Endothelial cell (in vitro differentiated cells): ENCODE measurements around the gene TM4SF18. TPM values are rescaled to one million over a fixed set of nuclear protein-coding genes. Genes with fewer than 3 reads are reported as not detected.

ENCODE experiments used
- DNase-seq: peaks from one replicate; pipeline ENCODE4 v3.0.0; 2021; ENCODE audit warnings: low spot score
- H3K27ac Mint-ChIP-seq: one replicate; pipeline ENCODE4 v1.8.0; 2021; ENCODE audit warnings: mixed read lengths, inconsistent platforms; ENCODE audit not compliant: unreplicated experiment
- H3K27me3 Mint-ChIP-seq: one replicate; pipeline ENCODE4 v1.8.0; 2021; ENCODE audit warnings: mild to moderate bottlenecking, moderate library complexity, mixed read lengths, inconsistent platforms; ENCODE audit not compliant: unreplicated experiment
- H3K36me3 Mint-ChIP-seq: one replicate; pipeline ENCODE4 v1.8.0; 2021; ENCODE audit warnings: mild to moderate bottlenecking, low read depth, mixed read lengths, inconsistent platforms; ENCODE audit not compliant: unreplicated experiment
- H3K4me1 Mint-ChIP-seq: one replicate; pipeline ENCODE4 v1.8.0; 2021; ENCODE audit warnings: mild to moderate bottlenecking, mixed read lengths, inconsistent platforms; ENCODE audit not compliant: unreplicated experiment
- H3K4me3 Mint-ChIP-seq: one replicate; pipeline ENCODE4 v1.8.0; 2021; ENCODE audit warnings: mild to moderate bottlenecking, mixed read lengths, inconsistent platforms; ENCODE audit not compliant: unreplicated experiment
- H3K9me3 Mint-ChIP-seq: one replicate; pipeline ENCODE4 v1.8.0; 2021; ENCODE audit warnings: mixed read lengths, inconsistent platforms; ENCODE audit not compliant: unreplicated experiment
- total RNA-seq: library from RNA; stranded (reverse); fragmentation: NEBNext Ultra II Directional; extraction: Animal tissue kit (Norgen Biotek cat#: 25700); gene quantifications from one replicate; pipeline ENCODE4 v1.2.1, GENCODE V29; 2021; ENCODE audit not compliant: unreplicated experiment
- TF ChIP-seq, protein P1 (sequence below): fragments of 200-600 bp; sonication (generic); IDR thresholded peaks from one replicate; pipeline ENCODE4 v1.5.0; 2021; ENCODE audit warnings: antibody characterized with exemption; ENCODE audit not compliant: unreplicated experiment

Gene TM4SF18
- total RNA-seq, 1 donor from 2014 or later: 57.4 TPM

DNA sequence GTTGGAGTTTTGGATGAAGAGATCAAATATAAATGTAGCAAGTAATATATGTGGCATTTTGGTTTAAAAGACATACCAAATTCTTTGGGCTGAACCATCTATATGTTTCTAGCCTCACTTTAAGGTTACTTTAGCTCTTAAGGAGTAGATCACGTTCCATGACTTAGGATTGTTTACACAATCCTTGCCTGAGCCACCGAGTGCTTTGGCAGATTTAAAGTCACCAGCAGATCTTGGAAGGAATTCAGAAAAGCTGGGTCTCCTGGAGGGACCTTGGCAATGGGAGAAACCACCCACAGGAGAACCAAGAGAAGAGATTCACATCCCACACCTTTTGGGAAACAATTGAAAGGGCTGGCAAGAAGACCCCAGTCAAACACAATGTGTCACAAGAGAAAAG, 54.5 kb downstream of the TM4SF18 start:
- H3K4me3 Mint-ChIP-seq: no peak overlapping the region
- no peak overlapping the region for H3K27ac Mint-ChIP-seq
- no peaks in the 10 kb centered on the region for H3K36me3 Mint-ChIP-seq
- TF ChIP-seq, protein P1, sequence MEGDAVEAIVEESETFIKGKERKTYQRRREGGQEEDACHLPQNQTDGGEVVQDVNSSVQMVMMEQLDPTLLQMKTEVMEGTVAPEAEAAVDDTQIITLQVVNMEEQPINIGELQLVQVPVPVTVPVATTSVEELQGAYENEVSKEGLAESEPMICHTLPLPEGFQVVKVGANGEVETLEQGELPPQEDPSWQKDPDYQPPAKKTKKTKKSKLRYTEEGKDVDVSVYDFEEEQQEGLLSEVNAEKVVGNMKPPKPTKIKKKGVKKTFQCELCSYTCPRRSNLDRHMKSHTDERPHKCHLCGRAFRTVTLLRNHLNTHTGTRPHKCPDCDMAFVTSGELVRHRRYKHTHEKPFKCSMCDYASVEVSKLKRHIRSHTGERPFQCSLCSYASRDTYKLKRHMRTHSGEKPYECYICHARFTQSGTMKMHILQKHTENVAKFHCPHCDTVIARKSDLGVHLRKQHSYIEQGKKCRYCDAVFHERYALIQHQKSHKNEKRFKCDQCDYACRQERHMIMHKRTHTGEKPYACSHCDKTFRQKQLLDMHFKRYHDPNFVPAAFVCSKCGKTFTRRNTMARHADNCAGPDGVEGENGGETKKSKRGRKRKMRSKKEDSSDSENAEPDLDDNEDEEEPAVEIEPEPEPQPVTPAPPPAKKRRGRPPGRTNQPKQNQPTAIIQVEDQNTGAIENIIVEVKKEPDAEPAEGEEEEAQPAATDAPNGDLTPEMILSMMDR: no peak
- H3K4me1 Mint-ChIP-seq: peaks cover 65% of the 10 kb centered on the region
- H3K9me3 Mint-ChIP-seq: no peaks in the 10 kb centered on the region
- DNase-seq: no peak
- H3K27me3 Mint-ChIP-seq: no peaks in the 10 kb centered on the region

DNA sequence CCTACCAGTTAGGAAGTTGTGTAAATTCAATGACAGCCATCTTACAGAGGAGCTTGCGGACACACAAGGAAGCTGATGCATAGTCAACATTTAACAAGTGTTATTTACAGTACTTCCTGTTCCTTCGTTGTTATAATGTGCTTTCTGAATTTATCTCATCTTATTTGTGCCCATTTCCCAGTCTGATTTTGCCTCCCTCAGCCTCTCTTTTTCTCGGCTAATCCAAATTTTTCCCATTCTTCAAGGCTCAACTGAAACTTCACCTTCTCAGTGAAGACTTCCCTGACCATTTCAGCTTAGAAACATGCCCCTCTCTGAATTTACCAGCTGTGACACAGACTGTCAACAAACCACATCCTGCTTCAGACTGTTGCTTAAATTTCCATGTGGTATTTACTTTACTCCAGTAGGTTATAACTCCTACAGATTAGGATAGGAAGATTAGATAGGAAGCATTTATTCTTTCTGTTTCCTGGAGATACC, 56.1 kb downstream of the TM4SF18 start:
- Mint-ChIP-seq H3K36me3 (no peaks in the 10 kb centered on the region), H3K27me3 (no peaks in the 10 kb centered on the region), H3K9me3 (no peaks in the 10 kb centered on the region), H3K27ac (peak overlapping the region; percentile 96), H3K4me3 (no peak overlapping the region), H3K4me1 (peaks cover 65% of the 10 kb centered on the region)
- DNase-seq: no peak
- TF ChIP-seq, protein P1: no peak

GRCh38 chr3:149276619-149277018, 56.8 kb downstream of the TM4SF18 start:
- no peak for DNase-seq
- H3K9me3 Mint-ChIP-seq: no peaks in the 10 kb centered on the region
- TF ChIP-seq, protein P1: no peak
- H3K4me3 Mint-ChIP-seq: no peak overlapping the region
- H3K36me3 Mint-ChIP-seq: no peaks in the 10 kb centered on the region
- H3K27ac Mint-ChIP-seq: peak overlapping the region; percentile 96
- H3K27me3 Mint-ChIP-seq: no peaks in the 10 kb centered on the region
- peaks cover 61% of the 10 kb centered on the region for H3K4me1 Mint-ChIP-seq

DNA sequence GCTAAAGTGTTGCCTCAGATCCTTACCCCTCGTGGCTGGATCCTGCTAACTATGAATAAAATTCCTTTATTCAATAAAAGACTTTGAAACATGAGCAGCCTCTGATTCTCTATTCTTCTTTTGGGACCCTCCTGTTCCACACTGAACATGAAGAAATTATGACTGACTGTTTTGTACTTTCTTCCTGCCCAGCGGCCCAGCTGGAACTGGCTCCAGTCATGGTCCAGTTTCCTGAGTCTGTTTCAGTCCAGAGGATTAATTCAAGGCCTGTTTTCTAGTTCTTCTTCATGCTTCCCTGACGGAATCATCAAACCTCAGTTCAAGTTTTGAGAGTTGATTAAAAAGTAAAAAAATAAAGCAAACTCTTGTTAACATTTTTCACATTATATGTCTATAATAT, 59.2 kb downstream of the TM4SF18 start:
- DNase-seq: no peak
- Mint-ChIP-seq H3K27ac (peak overlapping the region; percentile 26), H3K4me1 (peaks cover 47% of the 10 kb centered on the region)

GRCh38 chr3:149273096-149273751, 60.2 kb downstream of the TM4SF18 start:
- peaks cover 43% of the 10 kb centered on the region for H3K4me1 Mint-ChIP-seq
- DNase-seq: peak; percentile 50
- no peak overlapping the region for H3K4me3 Mint-ChIP-seq
- no peaks in the 10 kb centered on the region for H3K27me3 Mint-ChIP-seq
- H3K36me3 Mint-ChIP-seq: no peaks in the 10 kb centered on the region
- TF ChIP-seq, protein P1: peak; percentile 80
- no peak overlapping the region for H3K27ac Mint-ChIP-seq
- H3K9me3 Mint-ChIP-seq: no peaks in the 10 kb centered on the region

More for the DNA sequence above, 59.2 kb downstream of the TM4SF18 start:
- Mint-ChIP-seq H3K9me3 (no peaks in the 10 kb centered on the region), H3K36me3 (no peaks in the 10 kb centered on the region), H3K4me3 (no peak overlapping the region), H3K27me3 (no peaks in the 10 kb centered on the region)
- TF ChIP-seq, protein P1: no peak
